Spinal cord (tissue), 10 donors: ENCODE measurements around the gene PNPLA5. TPM values are rescaled to one million over a fixed set of nuclear protein-coding genes. Genes with fewer than 3 reads are reported as not detected.
"Not testable (repeated sequence)": the region's sequence is repeated elsewhere in the genome, so short reads cannot be mapped to it uniquely, and the experiment has no call there.

ENCODE experiments used
- DNase-seq, 6 donors: peaks; one replicate each; pipeline versions ENCODE4 v3.0.0 to v3.0.0-alpha.2; 2013 to 2015; ENCODE audit warnings: low spot score in 6 of 6, low read depth in 4 of 6
- H3K27ac ChIP-seq: one replicate; pipeline ENCODE4 v1.5.1; 2013; ENCODE audit warnings: low read depth, low read length, control low read depth
- H3K27me3 ChIP-seq: one replicate; pipeline ENCODE4 v1.6.1; 2013; ENCODE audit warnings: low read length; ENCODE audit not compliant: control insufficient read depth, insufficient read depth
- H3K36me3 ChIP-seq: one replicate; pipeline ENCODE4 v1.6.1; 2013; ENCODE audit warnings: low read length; ENCODE audit not compliant: control insufficient read depth, insufficient read depth
- H3K4me1 ChIP-seq: one replicate; pipeline ENCODE4 v1.6.1; 2013; ENCODE audit warnings: low read length; ENCODE audit not compliant: control insufficient read depth, insufficient read depth
- H3K4me3 ChIP-seq: one replicate; pipeline ENCODE4 v1.5.1; 2013; ENCODE audit warnings: low read depth, low read length, control low read depth
- H3K9me3 ChIP-seq: one replicate; pipeline ENCODE4 v1.6.1; 2013; ENCODE audit warnings: low read length; ENCODE audit not compliant: control insufficient read depth, insufficient read depth
- WGBS: methylation state at CpG from one replicate; pipeline ENCODE4 v1.1.5; 2013; ENCODE audit warnings: missing lambda C conversion rate; ENCODE audit not compliant: insufficient coverage; 5-methylcytosine and 5-hydroxymethylcytosine counted together
- polyA plus RNA-seq, 2 donors: library from polyadenylated mRNA; unstranded; fragments of 120-200 nt; gene quantifications; one replicate each; pipeline ENCODE4 v1.2.1, GENCODE V29; 2013; ENCODE audit not compliant: insufficient read length in 2 of 2
- total RNA-seq, 2 donors: library from RNA; depleted of rRNA in 1 of 2; stranded (reverse); fragments of 120-200 nt in 1 of 2; fragments of >200 nt in 1 of 2; gene quantifications; one replicate each; pipeline versions ENCODE4 v1.2.3 to v1.2.4, GENCODE V29; 2013 to 2014
- donor health status: healthy.

The PNPLA5 gene
- total and polyA plus RNA-seq, 4 donors, result 0.10 to 0.87 (median 0.26) TPM

DNA sequence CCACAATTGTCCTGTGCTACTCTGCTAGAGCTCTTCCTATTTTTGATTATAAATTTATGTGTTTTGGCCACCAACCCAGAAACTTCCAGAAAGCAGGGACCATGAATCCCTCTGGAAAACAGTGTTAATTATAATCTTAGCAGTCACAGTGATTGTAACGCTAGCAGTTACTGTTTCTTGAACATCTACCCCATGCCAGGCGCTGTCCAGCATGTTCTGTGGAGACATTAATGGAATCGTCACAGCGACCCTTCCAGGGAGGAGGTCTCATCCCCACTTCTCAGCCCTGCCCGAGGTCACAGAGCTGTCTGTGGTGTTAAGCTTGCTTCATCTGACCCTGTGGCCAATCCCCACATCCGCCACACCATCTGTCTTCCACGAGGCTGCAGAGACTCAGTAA, 13.9 kb upstream of the PNPLA5 start:
- Histone ChIP-seq H3K27me3 (no peaks in the 10 kb centered on the region), H3K36me3 (no peaks in the 10 kb centered on the region), H3K27ac (no peak overlapping the region), H3K9me3 (no peaks in the 10 kb centered on the region), H3K4me3 (no peak overlapping the region), H3K4me1 (no peaks in the 10 kb centered on the region)
- DNase-seq, result peak in 1 of 6 donors; percentile 38
- 71% methylated on average over 4 of the region's 7 CpGs for WGBS

DNA sequence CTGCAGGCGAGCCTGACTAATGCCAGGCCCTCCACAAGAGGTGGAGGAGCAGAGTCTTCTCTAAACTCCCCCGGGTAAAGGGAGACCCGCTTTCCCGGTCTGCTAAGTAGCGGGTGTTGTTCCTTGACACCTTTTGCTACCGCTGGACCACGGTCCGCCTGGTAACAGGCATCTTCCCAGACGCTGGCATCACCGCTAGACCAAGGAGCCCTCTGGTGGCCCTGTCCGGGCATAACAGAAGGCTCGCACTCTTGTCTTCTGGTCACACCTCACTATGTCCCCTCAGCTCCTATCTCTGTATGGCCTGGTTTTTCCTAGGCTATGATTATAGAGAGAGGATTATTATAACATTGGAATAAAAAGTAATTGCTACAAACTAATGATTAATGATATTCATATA, 12.6 kb upstream of the PNPLA5 start:
- not testable (repeated sequence) for DNase-seq, H3K4me1 ChIP-seq, H3K27ac ChIP-seq, H3K27me3 ChIP-seq, H3K4me3 ChIP-seq, H3K9me3 ChIP-seq, H3K36me3 ChIP-seq
- WGBS, result 93% methylated on average over 2 of the region's 12 CpGs

DNA sequence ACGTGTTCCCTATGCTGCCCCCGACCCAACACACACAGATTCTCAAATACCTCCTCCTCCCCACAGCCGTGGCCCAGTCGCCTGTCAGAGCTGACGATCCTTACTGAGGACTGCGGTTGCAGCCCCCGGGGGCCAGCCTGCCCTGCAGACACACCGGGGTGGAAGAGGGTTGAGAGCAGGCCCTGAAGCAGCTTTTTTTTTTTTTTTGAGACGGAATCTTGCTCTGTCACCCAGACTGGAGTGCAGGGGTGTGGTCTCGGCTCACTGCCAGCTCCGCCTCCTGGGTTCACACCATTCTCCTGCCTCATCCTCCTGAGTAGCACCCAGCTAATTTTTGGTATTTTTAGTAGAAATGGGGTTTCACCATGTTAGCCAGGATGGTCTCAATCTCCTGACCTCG, 11.2 kb upstream of the PNPLA5 start:
- WGBS, result 67% methylated on average over 5 of the region's 12 CpGs
- not testable (repeated sequence) for H3K4me3 ChIP-seq, H3K36me3 ChIP-seq, H3K27ac ChIP-seq, DNase-seq, H3K27me3 ChIP-seq, H3K4me1 ChIP-seq, H3K9me3 ChIP-seq

DNA sequence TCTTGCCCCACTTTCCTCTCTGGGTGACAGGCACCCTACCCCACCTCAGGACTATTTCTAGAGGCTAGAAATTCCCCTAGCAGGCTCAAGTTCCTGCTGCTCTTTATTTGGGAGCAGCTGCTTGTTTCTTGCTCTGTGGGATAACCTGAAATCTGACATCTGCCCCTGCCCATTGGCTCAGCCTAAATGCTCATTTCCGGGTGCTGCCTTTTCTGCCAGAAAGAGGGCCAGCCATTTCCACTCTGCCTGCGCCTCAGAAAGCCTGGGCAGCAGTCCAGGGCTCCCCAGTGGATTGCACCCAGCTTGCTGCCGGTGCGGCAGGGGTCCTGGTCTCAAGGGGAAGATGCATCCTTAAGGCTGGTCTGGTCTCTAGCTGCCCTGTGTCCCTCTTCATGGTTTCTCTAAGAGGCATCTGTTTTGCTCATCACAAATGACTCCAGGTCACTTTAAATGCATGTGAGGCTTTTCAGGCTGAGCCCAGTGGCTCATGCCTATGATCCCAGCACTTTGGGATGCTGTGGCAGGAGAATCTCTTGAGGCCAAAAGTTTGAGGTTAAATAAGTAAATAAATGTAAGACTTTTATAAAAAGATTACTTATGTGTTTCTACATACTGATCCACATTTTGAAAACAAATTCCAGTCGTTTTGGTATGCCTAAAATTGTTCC, 10.3 kb upstream of the PNPLA5 start:
- no peaks in the 10 kb centered on the region for H3K27me3 ChIP-seq
- H3K9me3 ChIP-seq, result no peaks in the 10 kb centered on the region
- DNase-seq, result no peak
- no peaks in the 10 kb centered on the region for H3K4me1 ChIP-seq
- H3K4me3 ChIP-seq, result no peak overlapping the region
- WGBS, result 52% methylated on average over 4 of the region's 5 CpGs
- no peak overlapping the region for H3K27ac ChIP-seq
- no peaks in the 10 kb centered on the region for H3K36me3 ChIP-seq

DNA sequence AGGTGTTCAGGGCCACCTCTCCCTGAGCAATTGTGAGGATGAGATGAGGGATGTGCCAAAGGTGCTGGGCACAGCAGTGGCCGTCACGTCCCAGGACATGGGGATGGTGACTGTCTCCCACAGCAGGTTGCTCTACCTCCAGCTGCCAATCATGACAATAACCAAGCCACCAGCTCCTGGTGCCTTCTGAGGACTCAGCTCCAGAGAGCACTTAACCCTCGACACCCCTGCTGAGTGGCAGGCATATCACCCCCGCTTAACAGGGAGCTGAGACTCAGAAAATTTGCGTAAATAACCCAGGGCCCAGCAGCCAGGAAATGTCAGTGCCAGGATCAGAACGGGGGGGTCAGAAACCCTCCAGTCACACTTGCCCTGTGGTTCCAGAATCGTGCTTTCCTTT, 8.4 kb upstream of the PNPLA5 start:
- H3K9me3 ChIP-seq, result no peaks in the 10 kb centered on the region
- 50% methylated on average over 5 of the region's 7 CpGs for WGBS
- no peaks in the 10 kb centered on the region for H3K4me1 ChIP-seq
- no peak for DNase-seq
- H3K27ac ChIP-seq, result no peak overlapping the region
- H3K36me3 ChIP-seq, result no peaks in the 10 kb centered on the region
- no peak overlapping the region for H3K4me3 ChIP-seq
- no peaks in the 10 kb centered on the region for H3K27me3 ChIP-seq

DNA sequence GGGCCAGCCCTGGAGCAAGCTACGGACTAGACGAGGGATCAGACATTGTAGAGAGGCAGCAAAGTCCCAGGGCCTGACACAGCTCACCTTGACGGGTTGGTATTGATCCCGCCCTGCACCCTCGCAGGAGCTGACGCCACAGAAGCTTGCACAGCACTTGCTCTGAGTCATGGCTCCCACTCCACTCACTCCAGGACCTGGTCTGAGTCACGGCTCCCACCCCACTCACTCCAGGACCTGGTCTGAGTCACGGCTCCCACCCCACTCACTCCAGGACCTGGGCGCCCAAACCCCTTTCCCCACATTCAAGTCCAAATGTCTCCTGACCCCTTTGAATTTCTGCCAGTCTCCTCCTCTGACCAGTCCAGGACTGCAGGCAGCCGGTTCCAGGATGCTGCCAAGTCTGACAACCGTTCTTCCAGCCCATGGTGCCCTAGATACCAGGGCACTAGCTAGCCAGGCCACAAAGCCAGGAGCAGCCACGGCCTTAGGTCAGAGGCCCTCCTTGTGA, 6.0 kb upstream of the PNPLA5 start:
- H3K27ac ChIP-seq, result no peak overlapping the region
- no peaks in the 10 kb centered on the region for H3K27me3 ChIP-seq
- no peaks in the 10 kb centered on the region for H3K9me3 ChIP-seq
- no peaks in the 10 kb centered on the region for H3K4me1 ChIP-seq
- DNase-seq, result no peak
- no peaks in the 10 kb centered on the region for H3K36me3 ChIP-seq
- no peak overlapping the region for H3K4me3 ChIP-seq
- WGBS, result 78% methylated on average over 12 of the region's 12 CpGs

DNA sequence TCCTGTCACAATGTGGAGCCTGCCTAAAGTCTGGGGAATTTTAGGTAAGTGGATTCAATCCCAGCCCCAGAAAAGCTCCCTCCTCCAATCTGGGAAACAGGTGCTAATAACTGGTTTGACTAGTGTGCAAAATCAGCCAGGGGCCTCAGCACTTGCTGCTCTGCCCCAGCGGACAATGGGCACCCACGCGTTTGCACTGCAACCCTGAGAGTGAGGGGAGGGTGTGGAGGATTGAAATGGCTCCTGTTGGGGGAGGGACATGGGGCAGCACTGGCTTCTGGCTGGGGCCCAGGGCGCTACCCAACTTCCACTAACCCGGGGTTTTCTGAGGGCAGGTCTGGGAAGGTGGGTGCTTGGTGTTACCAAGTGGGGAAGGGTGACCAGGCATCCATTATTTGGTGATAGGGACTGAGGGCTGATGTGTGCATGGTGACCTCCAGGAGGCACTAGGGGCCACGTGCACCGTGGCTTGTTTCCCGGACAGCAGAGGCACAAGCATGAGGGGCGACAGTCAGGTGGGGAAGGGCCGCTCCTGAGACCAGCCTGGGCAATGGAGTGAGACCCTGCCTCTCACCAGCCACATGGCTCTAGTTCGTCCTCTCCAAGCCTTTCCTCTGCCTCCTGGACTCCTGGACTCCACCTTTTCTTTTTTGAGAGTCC, 4.3 kb upstream of the PNPLA5 start:
- peaks cover 15% of the 10 kb centered on the region for H3K27me3 ChIP-seq
- H3K9me3 ChIP-seq, result no peaks in the 10 kb centered on the region
- 31% methylated on average over 9 of the region's 11 CpGs for WGBS

DNA sequence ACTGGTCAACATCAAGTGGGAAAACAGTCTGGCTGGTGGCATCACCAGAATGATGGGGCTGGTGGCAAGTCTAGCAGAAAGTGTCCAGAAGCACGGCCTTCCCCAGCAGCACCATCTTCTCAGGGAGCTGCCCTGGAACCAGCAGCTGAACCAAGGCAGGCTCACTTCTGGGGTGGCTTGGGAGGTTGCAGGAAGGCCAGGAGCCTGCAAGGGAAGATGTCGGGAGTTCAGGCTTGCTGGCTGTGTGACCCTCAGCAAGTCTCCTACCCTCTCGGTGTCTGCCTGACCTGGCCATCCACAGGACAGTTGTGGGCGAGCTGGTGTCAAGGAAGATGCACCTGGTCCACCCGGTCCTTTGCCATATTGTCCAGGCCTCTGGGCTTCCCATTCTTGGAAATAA, 2.3 kb upstream of the PNPLA5 start:
- peaks cover 14% of the 10 kb centered on the region for H3K4me1 ChIP-seq
- 83% methylated on average over 3 of the region's 5 CpGs for WGBS
- no peak overlapping the region for H3K27ac ChIP-seq
- no peak for DNase-seq
- no peaks in the 10 kb centered on the region for H3K9me3 ChIP-seq
- H3K4me3 ChIP-seq, result no peak overlapping the region
- no peaks in the 10 kb centered on the region for H3K36me3 ChIP-seq
- H3K27me3 ChIP-seq, result peaks cover 33% of the 10 kb centered on the region

More for the DNA sequence above, 4.3 kb upstream of the PNPLA5 start:
- Histone ChIP-seq H3K36me3 (no peaks in the 10 kb centered on the region), H3K4me1 (peaks cover 12% of the 10 kb centered on the region), H3K27ac (no peak overlapping the region), H3K4me3 (no peak overlapping the region)
- DNase-seq, result no peak

DNA sequence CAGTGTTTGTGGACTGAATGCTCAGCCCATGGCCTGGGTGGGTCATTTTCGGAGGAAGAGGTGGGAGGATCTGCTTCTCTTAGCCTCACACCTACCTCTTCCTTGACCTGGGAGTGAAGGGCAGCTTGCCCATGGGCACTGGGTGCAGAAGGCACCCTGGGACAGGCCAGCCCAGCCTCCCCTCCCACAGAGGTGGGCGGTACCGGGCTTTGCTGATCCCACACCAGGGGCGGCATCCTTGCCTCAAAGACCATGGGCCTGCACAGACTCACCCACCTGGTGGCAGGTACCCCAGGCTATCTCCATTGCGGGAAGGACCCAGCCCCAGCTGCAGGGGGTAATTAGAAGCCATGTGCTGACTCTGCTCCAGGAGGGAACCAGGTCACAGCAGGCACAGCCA, 1.5 kb upstream of the PNPLA5 start:
- Histone ChIP-seq H3K4me1 (peaks cover 14% of the 10 kb centered on the region), H3K4me3 (no peak overlapping the region), H3K36me3 (no peaks in the 10 kb centered on the region), H3K27me3 (peaks cover 40% of the 10 kb centered on the region), H3K27ac (no peak overlapping the region), H3K9me3 (no peaks in the 10 kb centered on the region)
- DNase-seq, result no peak
- WGBS, result 90% methylated on average over 4 of the region's 5 CpGs
